ENCODE measurements around the gene UST. TPM values are rescaled to one million over a fixed set of nuclear protein-coding genes. Genes with fewer than 3 reads are reported as not detected.

The UST gene
- total and polyA plus RNA-seq, 4 donors: 0.24 to 2.7 (median 0.87) TPM

DNA sequence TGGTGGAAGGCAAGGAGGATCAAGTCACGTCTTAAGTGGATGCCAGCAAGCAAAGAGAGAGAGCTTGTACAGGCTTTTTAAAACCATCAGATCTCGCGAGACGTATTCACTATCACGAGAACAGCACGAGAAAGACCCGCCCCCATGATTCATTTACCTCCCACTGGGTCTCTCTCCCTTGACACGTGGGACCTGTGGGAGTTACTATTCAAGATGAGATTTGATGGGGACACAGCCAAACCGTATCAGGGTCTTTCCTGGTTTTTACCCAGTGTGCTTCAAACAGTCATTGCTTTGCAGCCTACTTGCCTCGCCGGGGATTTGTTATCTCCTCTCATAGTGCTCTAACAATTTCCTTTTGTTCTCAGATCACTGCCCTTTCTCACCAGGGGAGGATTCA is 108.2 kb downstream of the UST start:
- TF ChIP-seq NR2F2 (IDR thresholded peaks at IDR 0.05): no peak
- TF ChIP-seq HNF4A (conservative IDR thresholded peaks at IDR 0.05): no peak
- TF ChIP-seq, protein P1, sequence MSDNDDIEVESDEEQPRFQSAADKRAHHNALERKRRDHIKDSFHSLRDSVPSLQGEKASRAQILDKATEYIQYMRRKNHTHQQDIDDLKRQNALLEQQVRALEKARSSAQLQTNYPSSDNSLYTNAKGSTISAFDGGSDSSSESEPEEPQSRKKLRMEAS (IDR thresholded peaks at IDR 0.05): no peak
- no peak for TF ChIP-seq HNF4G (IDR thresholded peaks at IDR 0.05)
- no peaks in the 10 kb centered on the region for H3K4me1 ChIP-seq (ENCODE audit: control insufficient read depth in 4 of 4, insufficient read depth in 4 of 4, low read length in 3 of 4)
- DNase-seq (ENCODE audit: low spot score): no peak
- H3K27ac ChIP-seq (ENCODE audit: low read depth in 1 of 2, low read length in 2 of 2): no peak overlapping the region
- whole genome bisulfite sequencing: 81% methylated on average over 11 of the region's 11 CpGs
- H3K4me3 ChIP-seq (ENCODE audit: low read depth in 1 of 3, low read length in 3 of 3): no peak overlapping the region
- no peaks in the 10 kb centered on the region for H3K9me3 ChIP-seq (ENCODE audit: control insufficient read depth in 4 of 4, low read length in 3 of 4)
- no peaks in the 10 kb centered on the region for H3K36me3 ChIP-seq (ENCODE audit: control insufficient read depth in 4 of 4, insufficient read depth in 3 of 4, low read depth in 1 of 4, low read length in 3 of 4)
- no peak overlapping the region for H3K9ac ChIP-seq (ENCODE audit: low read depth in 1 of 2, low read length in 2 of 2)
- H3K27me3 ChIP-seq (ENCODE audit: control insufficient read depth in 4 of 4, insufficient read depth in 4 of 4, low read length in 3 of 4): peaks cover 0 to 4% (median 0%) of the 10 kb centered on the region in 4 donors

DNA sequence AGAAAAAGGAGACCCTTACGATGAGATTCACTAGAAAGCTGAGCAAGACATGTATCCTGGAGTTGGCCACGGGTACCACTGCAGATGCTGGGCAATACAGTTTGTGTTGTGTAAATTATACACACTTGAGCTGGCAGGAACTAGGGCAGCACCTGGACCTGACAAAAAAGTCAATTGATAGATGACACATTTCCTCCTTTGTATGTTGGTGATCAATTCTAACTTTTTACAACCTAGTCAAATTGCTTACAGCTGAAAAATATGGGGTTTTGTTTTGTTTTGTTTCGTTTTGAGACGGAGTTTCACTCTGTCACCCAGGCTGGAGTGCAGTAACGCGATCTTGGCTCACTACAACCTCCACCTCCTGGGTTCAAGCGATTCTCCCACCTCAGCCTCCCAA is 108.9 kb downstream of the UST start:
- Histone ChIP-seq H3K9me3 (ENCODE audit: control insufficient read depth in 4 of 4, low read length in 3 of 4) (no peaks in the 10 kb centered on the region), H3K4me3 (ENCODE audit: low read depth in 1 of 3, low read length in 3 of 3) (no peak overlapping the region), H3K9ac (ENCODE audit: low read depth in 1 of 2, low read length in 2 of 2) (no peak overlapping the region), H3K36me3 (ENCODE audit: control insufficient read depth in 4 of 4, insufficient read depth in 3 of 4, low read depth in 1 of 4, low read length in 3 of 4) (no peaks in the 10 kb centered on the region), H3K4me1 (ENCODE audit: control insufficient read depth in 4 of 4, insufficient read depth in 4 of 4, low read length in 3 of 4) (no peaks in the 10 kb centered on the region), H3K27me3 (ENCODE audit: control insufficient read depth in 4 of 4, insufficient read depth in 4 of 4, low read length in 3 of 4) (peaks cover 0 to 4% (median 0%) of the 10 kb centered on the region in 4 donors), H3K27ac (ENCODE audit: low read depth in 1 of 2, low read length in 2 of 2) (no peak overlapping the region)
- 89% methylated on average over 7 of the region's 7 CpGs for WGBS
- TF ChIP-seq FOXA1 (IDR thresholded peaks at IDR 0.05) (no peak), RAD21 (IDR thresholded peaks at IDR 0.05) (no peak), FOXA2 (IDR thresholded peaks at IDR 0.05) (no peak), YY1 (IDR thresholded peaks at IDR 0.05) (no peak), TAF1 (conservative IDR thresholded peaks at IDR 0.05) (no peak)
- no peak for DNase-seq (ENCODE audit: low spot score)

DNA sequence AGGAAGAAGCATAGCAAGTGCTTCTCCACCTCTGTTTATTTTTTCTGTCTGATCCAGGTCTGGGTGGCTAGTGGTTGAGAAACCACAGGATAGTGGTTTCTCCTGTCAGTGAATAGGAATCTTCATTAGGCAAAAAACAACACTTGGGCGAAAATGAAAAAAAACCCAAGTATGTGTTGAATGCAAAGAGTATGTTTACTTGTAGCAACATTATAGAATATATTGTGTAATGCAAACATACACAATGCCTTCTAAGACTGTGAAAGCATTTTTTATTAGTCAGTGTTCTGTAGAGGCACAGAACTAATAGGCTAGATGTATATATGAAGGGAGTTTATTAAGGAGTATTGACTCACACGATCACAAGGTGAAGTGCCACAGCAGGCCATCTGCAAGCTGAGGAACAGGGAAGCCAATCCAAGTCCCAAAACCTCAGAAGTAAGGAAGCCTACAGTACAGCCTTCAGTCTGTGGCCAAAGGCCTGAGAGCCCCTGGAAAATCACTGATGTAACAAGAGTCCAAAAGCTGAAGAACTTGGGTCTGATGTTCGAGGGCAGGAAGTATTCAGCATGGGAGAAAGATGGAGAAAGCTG is 111.1 kb downstream of the UST start:
- Histone ChIP-seq H3K4me3 (ENCODE audit: low read depth in 1 of 3, low read length in 3 of 3) (no peak overlapping the region), H3K4me1 (ENCODE audit: control insufficient read depth in 4 of 4, insufficient read depth in 4 of 4, low read length in 3 of 4) (no peaks in the 10 kb centered on the region), H3K27ac (ENCODE audit: low read depth in 1 of 2, low read length in 2 of 2) (no peak overlapping the region), H3K9me3 (ENCODE audit: control insufficient read depth in 4 of 4, low read length in 3 of 4) (no peaks in the 10 kb centered on the region), H3K36me3 (ENCODE audit: control insufficient read depth in 4 of 4, insufficient read depth in 3 of 4, low read depth in 1 of 4, low read length in 3 of 4) (no peaks in the 10 kb centered on the region), H3K9ac (ENCODE audit: low read depth in 1 of 2, low read length in 2 of 2) (no peak overlapping the region), H3K27me3 (ENCODE audit: control insufficient read depth in 4 of 4, insufficient read depth in 4 of 4, low read length in 3 of 4) (no peaks in the 10 kb centered on the region)
- DNase-seq (ENCODE audit: low spot score): no peak
- 81% methylated on average over 3 of the region's 3 CpGs for WGBS
- TF ChIP-seq, protein P1 (IDR thresholded peaks at IDR 0.05): no peak
- TF ChIP-seq SP1 (IDR thresholded peaks at IDR 0.05) (no peak), YY1 (IDR thresholded peaks at IDR 0.05) (no peak), FOXA2 (IDR thresholded peaks at IDR 0.05) (no peak), HNF4A (conservative IDR thresholded peaks at IDR 0.05) (no peak), RAD21 (IDR thresholded peaks at IDR 0.05) (no peak), NR2F2 (IDR thresholded peaks at IDR 0.05) (no peak), RXRA (IDR thresholded peaks at IDR 0.05) (no peak), EGR1 (IDR thresholded peaks at IDR 0.05; ENCODE audit: low read depth in 2 of 2) (no peak), JUND (IDR thresholded peaks at IDR 0.05) (no peak), HNF4G (IDR thresholded peaks at IDR 0.05) (no peak), GABPA (IDR thresholded peaks at IDR 0.05 in 1 of 2, conservative IDR thresholded peaks at IDR 0.05 in 1 of 2) (no peak), TAF1 (conservative IDR thresholded peaks at IDR 0.05) (no peak)
- TF ChIP-seq, protein P2, sequence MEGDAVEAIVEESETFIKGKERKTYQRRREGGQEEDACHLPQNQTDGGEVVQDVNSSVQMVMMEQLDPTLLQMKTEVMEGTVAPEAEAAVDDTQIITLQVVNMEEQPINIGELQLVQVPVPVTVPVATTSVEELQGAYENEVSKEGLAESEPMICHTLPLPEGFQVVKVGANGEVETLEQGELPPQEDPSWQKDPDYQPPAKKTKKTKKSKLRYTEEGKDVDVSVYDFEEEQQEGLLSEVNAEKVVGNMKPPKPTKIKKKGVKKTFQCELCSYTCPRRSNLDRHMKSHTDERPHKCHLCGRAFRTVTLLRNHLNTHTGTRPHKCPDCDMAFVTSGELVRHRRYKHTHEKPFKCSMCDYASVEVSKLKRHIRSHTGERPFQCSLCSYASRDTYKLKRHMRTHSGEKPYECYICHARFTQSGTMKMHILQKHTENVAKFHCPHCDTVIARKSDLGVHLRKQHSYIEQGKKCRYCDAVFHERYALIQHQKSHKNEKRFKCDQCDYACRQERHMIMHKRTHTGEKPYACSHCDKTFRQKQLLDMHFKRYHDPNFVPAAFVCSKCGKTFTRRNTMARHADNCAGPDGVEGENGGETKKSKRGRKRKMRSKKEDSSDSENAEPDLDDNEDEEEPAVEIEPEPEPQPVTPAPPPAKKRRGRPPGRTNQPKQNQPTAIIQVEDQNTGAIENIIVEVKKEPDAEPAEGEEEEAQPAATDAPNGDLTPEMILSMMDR (IDR thresholded peaks at IDR 0.05; ENCODE audit: low read depth, low read length, missing input control): no peak
- TF ChIP-seq, protein P3, sequence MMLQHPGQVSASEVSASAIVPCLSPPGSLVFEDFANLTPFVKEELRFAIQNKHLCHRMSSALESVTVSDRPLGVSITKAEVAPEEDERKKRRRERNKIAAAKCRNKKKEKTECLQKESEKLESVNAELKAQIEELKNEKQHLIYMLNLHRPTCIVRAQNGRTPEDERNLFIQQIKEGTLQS (IDR thresholded peaks at IDR 0.05): no peak
- TF ChIP-seq, protein P4, sequence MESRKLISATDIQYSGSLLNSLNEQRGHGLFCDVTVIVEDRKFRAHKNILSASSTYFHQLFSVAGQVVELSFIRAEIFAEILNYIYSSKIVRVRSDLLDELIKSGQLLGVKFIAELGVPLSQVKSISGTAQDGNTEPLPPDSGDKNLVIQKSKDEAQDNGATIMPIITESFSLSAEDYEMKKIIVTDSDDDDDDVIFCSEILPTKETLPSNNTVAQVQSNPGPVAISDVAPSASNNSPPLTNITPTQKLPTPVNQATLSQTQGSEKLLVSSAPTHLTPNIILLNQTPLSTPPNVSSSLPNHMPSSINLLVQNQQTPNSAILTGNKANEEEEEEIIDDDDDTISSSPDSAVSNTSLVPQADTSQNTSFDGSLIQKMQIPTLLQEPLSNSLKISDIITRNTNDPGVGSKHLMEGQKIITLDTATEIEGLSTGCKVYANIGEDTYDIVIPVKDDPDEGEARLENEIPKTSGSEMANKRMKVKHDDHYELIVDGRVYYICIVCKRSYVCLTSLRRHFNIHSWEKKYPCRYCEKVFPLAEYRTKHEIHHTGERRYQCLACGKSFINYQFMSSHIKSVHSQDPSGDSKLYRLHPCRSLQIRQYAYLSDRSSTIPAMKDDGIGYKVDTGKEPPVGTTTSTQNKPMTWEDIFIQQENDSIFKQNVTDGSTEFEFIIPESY (IDR thresholded peaks at IDR 0.05): no peak
- TF ChIP-seq, protein P5, sequence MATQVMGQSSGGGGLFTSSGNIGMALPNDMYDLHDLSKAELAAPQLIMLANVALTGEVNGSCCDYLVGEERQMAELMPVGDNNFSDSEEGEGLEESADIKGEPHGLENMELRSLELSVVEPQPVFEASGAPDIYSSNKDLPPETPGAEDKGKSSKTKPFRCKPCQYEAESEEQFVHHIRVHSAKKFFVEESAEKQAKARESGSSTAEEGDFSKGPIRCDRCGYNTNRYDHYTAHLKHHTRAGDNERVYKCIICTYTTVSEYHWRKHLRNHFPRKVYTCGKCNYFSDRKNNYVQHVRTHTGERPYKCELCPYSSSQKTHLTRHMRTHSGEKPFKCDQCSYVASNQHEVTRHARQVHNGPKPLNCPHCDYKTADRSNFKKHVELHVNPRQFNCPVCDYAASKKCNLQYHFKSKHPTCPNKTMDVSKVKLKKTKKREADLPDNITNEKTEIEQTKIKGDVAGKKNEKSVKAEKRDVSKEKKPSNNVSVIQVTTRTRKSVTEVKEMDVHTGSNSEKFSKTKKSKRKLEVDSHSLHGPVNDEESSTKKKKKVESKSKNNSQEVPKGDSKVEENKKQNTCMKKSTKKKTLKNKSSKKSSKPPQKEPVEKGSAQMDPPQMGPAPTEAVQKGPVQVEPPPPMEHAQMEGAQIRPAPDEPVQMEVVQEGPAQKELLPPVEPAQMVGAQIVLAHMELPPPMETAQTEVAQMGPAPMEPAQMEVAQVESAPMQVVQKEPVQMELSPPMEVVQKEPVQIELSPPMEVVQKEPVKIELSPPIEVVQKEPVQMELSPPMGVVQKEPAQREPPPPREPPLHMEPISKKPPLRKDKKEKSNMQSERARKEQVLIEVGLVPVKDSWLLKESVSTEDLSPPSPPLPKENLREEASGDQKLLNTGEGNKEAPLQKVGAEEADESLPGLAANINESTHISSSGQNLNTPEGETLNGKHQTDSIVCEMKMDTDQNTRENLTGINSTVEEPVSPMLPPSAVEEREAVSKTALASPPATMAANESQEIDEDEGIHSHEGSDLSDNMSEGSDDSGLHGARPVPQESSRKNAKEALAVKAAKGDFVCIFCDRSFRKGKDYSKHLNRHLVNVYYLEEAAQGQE (IDR thresholded peaks at IDR 0.05): no peak
